GM19025 (cell line): ENCODE measurements around the gene B3GLCT.
"Not testable (repeated sequence)": the region's sequence is repeated elsewhere in the genome, so short reads cannot be mapped to it uniquely, and the experiment has no call there.

Experiments
- ATAC-seq: cut with Tn5 transposase; IDR thresholded peaks from one replicate; pipeline ENCODE4 v1.9.1; 2021; ENCODE audit warnings: mild to moderate bottlenecking, low read depth, moderate library complexity; ENCODE audit not compliant: unreplicated experiment

B3GLCT gene

GRCh38 chr13:31199849-31200636 is at the start of gene B3GLCT:
B3GLCT (plus strand) TSS chr13:31199975; CDS start chr13:31200085, 110 bp downstream.
- peak; percentile 86 for ATAC-seq

- no peak for ATAC-seq
Measured at GRCh38 chr13:31150315-31150985, 49.3 kb upstream of the B3GLCT start.

- ATAC-seq: no peak
Measured at GRCh38 chr13:31151837-31152236, 47.9 kb upstream of the B3GLCT start.

- ATAC-seq: no peak
Measured at GRCh38 chr13:31154939-31155338, 44.8 kb upstream of the B3GLCT start.

- no peak for ATAC-seq
Measured at GRCh38 chr13:31159306-31159705, 40.5 kb upstream of the B3GLCT start.

- ATAC-seq: peak; percentile 16
Measured at GRCh38 chr13:31160857-31161556, 38.8 kb upstream of the B3GLCT start.

GRCh38 chr13:31161557-31162150 is 38.1 kb upstream of the B3GLCT start, which contains the start of gene HSPH1:
HSPH1 (minus strand) TSS chr13:31161904; CDS start chr13:31161582, 322 bp downstream.
- peak; percentile 82 for ATAC-seq

GRCh38 chr13:31162151-31163008 is 37.4 kb upstream of the B3GLCT start:
- peak; percentile 76 for ATAC-seq

- no peak for ATAC-seq
Measured at GRCh38 chr13:31166591-31166990, 33.2 kb upstream of the B3GLCT start.

- peak; percentile 50 for ATAC-seq
Measured at GRCh38 chr13:31167490-31167889, 32.3 kb upstream of the B3GLCT start.

- ATAC-seq: no peak
Measured at GRCh38 chr13:31168166-31168565, 31.6 kb upstream of the B3GLCT start.

GRCh38 chr13:31168736-31169135 is 31.0 kb upstream of the B3GLCT start:
- ATAC-seq: no peak

- ATAC-seq: no peak
Measured at GRCh38 chr13:31172001-31172400, 27.8 kb upstream of the B3GLCT start.

- no peak for ATAC-seq
Measured at GRCh38 chr13:31172535-31172934, 27.2 kb upstream of the B3GLCT start.

GRCh38 chr13:31174018-31174417 is 25.8 kb upstream of the B3GLCT start:
- no peak for ATAC-seq

GRCh38 chr13:31175847-31176532 is 23.8 kb upstream of the B3GLCT start:
- no peak for ATAC-seq

GRCh38 chr13:31177813-31178495 is 21.8 kb upstream of the B3GLCT start:
- ATAC-seq: not testable (repeated sequence)

- ATAC-seq: no peak
Measured at GRCh38 chr13:31179241-31179640, 20.5 kb upstream of the B3GLCT start.

- ATAC-seq: no peak
Measured at GRCh38 chr13:31179754-31180153, 20.0 kb upstream of the B3GLCT start.
